ENCODE data around the gene PDPN.

Gene PDPN

DNA sequence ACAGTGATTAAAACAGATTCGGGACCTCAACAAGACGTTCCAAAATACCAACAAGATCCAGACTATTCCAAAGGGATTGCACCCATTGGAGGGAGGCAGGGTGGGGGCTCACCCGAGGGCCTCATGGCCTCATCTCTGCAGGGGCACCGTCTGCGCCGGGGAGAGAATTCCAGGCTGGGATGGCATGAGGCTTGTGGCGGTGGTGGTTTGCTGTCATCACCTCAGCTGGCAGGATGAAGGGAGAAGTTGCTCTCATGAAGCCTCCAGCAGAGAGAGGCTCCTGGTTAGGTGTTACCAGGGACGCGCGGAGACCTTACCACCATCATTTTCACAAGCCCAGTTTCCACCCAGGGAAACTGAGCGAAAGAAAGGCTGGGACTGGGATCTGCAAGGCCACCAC, 6.7 kb upstream of the PDPN start:
- in situ Hi-C loops (cut with MboI; ENCODE audit: low sequenced_read_pairs): no loop called here

DNA sequence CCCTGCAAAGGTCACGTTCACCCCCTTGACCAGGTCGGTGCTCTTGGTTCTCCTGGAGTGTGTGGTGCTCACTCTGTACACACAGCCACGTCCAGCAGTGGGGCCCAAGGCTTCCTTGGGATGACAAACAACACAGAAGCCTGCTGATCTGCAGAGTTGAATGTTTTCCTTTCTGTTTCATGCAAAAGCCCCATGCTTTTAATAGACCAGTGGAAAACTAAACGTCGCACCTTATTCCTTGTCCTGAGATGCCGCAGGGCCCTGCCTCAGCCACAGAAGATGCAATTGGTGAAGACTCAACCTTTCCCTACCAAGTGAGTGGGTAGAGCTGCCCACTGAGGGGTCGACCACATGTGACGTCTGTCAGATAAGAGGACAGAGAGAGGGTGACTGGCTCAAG, 5.8 kb upstream of the PDPN start:
- in situ Hi-C loops (cut with MboI; ENCODE audit: low sequenced_read_pairs): no loop called here

DNA sequence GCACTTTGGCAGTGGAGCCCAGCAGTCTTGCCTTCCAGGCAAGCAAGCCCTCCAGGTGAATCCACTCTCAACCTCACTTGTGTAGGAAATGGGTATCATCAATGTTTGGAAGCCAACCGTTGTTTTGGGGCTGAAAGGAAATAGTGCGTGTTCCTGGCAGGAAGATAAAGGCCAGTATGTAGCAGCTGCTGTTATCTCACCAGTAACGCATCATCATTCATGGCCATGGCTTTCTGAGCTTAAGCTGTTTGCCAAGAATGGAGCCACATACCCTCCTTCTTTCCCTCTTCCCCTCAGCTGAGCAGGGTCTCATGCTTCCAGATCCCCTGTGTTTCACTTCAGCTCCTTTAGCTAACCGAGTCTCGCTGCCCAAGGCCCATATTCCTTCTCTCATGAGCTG, 2.2 kb upstream of the PDPN start:
- in situ Hi-C loops (cut with MboI; ENCODE audit: low sequenced_read_pairs): no loop called here

DNA sequence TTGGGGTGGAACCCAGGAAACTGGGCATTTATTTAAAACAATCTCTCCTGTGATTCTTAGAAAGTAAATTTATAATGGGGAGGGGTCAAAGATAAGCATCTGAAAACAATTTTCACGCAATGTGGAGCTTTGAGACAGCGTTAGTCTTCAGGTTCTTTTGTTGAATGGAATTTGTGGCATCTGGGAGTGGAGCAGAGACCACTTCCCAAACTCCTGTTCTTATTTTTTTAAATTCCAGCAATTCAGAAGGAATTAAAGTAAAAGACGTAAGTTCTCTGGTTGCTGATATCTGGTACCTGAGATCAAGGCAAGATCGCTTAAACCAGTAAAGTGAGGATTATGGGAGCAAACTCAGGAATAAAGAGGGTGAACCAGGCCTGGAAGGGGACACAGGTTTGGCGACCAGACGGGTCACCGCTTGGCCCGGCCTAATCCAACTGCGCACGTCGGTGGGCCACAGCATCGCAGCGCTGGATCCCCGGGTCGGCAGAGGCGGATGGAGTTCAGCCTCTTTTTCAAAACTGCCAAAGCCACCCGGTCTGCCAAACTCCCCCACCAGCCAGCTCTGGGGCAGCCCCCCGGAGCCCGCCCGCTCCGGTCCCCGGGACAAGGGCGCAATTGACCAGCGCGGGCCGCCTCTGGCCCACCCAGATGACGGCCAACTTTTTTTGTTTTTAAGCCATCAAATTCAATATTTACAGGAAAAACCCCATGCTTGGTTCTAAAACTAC, 754 bp upstream of the PDPN start:
- in situ Hi-C loops (cut with MboI; ENCODE audit: low sequenced_read_pairs): no loop called here

DNA sequence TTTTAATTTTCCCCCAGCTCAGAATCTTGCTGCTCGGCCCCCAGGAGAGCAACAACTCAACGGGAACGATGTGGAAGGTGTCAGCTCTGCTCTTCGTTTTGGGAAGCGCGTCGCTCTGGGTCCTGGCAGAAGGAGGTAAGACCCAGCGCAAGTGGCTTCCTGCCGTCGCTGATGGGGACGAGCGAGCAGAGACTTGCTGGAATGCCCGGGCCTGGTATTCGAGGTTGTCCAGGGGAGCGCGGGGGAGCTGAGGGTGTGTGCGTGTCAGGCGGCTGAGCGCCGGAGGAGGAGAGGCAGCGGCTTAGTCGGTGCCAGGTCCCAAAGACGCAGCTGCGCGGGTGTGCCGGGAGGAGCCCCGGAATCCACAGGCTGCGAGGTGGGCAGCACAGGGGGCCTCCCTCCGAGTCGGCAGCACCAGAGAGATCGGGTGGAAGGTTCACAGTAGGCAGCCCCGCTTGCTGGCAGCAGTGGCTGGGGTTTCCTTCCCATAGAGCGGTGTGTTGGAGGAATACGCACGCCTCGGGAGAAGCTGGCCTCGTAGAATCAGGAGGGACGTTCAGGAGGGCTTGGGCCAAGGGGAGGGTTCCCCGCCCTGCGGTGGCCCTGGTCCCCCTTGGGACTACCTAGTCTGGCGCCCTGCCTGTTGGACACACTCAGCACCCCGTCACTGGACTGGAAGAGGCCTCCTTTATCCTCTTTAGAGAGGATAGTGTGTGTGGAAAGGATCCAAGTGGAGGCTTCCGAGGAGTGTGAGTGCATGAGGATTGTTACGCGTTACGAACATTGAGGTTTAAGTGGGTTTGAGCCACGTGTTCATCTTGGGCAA, 547 bp downstream of the PDPN start:
- in situ Hi-C loops (cut with MboI; ENCODE audit: low sequenced_read_pairs): no loop called here

DNA sequence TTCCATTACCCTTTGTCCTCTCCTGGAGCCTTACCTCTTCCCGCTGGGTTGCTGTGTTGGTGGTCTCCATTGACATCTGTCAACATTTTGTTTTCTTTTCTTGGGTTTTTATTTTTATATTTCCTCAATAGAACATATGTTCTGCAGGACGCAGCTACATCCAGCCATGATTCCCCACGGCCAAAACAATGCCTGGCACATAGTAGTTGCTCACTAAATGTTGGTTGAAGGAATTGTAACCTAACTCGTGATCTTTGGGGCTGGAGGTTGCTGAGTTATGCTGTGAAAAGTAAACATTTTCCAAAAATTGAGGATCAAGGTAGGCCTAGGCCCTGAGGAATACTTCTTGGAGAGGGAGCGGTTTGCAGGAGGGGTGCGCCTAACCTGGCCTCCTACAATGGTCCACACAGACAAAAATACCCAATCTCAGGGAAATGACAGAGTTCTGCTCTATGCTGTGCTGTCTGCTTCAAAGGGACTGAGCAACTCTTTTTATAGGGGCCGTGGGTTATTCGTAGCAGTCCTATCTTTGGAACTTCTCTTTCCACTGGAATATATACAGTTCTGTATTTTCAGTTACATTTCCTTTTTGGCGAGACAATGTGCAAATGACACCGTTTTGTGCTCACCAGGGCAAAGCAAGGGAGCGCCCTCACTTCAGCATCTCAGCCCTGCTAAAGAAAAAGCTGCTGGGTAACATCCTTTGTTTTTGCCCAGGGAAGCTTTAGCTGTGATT, 1.4 kb downstream of the PDPN start:
- in situ Hi-C loops (cut with MboI; ENCODE audit: low sequenced_read_pairs): no loop called here

DNA sequence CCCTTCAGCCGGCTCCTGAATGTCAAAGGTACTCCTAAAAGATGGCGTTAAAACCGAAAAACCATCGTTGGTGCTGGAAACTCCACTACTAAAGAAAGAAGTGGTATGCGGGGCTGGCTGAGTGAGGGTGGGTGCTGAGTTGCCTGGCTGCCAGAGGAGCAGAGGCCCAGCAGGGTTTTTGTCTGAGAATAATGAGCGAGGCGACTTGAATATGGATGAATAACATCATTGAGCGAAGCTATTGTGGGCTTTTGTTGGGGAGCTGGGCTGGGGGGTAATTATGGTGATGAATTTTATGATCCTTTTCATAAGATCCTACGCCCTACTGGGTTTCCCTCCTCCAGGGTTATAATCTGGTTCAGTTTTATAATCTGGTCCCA, 2.0 kb downstream of the PDPN start:
- in situ Hi-C loops (cut with MboI; ENCODE audit: low sequenced_read_pairs): no loop called here

DNA sequence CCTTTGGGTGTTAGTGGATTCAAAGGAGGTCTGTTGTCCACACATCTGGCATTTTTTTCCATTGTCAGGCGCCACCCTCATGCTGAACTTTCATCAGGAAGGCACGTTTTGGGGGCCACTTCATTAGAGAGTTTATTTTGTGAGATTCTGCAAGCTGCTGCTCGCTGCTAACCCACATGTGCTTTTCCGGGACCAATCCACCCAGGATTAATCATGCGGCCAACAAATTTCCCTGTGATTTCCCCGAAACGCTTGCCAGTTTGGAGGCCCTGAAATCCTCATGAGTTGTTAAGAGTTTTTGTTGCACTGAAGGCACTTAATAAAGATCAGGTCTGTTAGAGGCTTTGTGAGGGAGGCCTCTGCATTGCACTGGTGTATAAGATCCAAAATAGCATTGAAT, 2.4 kb downstream of the PDPN start:
- in situ Hi-C loops (cut with MboI; ENCODE audit: low sequenced_read_pairs): no loop called here

DNA sequence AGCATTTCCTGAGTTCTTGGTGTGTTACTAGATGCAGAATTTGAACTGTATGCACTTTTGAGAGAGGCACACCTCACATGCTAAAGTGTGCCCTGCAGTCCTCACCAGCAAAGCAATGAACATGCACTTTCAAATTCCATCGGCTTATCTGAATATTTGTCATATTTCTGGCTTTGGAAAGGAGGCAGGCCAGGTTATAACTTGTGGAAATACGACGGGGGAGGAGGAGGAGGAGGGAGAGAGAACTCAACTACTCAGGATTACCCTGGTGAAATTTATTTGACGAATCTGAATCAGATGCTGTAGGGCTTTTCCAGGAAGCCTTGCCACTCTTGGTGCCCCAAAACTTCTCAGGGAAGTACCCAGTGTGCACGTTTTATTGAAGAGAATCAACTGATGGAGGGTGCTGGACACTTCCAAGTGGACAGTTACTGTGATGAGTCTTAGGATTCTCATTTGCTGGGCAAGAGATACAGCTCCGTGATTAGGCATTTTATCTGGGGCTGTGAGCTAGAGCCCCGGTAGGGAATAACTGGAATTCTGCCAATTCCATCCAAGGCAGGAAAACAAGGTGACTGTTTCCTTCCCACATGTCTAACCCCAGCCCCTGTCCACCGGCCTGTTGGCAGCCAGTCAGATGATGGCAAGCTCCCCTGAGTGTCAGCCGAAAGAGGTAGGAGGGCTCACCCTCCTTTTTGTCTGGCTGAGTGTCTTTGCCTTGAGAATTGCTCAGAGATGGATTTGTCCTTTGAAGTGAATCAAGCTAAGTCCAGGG, 3.8 kb downstream of the PDPN start:
- in situ Hi-C loops (cut with MboI; ENCODE audit: low sequenced_read_pairs): no loop called here

DNA sequence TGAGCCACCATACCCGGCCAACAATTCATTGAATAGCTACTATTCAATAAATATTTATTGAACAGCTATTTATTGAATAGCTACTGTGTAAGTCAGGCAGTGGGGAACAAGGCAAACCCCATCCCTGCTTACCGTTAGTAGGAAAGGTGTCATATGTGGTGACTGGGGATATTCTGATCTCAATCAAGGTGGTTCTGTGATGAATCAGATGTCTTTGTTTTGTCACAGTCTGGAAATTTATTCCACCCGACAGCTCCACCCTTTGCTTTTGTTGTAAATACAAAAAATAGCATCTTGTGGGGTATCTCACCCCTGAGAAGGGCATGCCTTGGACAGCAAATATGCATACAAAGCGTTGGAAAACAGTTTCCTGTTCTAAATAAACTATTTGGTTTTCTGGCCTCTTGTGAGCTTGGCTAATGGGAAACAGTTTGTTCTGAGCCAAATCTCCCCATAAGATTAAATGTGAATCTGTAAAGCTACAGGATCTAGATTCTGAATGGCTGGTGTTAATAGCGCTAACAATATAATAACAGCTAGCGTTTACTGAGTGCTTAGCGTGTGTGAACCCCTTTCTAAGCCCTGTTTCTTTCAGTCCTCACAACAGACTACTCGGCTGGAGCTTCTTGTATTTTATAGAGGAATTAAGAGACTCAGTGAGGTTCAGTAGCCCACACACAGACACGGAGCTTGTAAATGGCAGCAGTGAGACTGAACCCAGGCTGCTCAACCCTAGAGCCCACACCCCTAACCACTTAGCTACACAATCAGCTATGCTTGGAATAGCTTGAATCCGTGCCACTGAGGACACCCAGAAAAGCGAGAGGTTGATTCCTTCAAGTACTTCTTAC, 5.5 kb downstream of the PDPN start:
- in situ Hi-C loops (cut with MboI; ENCODE audit: low sequenced_read_pairs): no loop called here

DNA sequence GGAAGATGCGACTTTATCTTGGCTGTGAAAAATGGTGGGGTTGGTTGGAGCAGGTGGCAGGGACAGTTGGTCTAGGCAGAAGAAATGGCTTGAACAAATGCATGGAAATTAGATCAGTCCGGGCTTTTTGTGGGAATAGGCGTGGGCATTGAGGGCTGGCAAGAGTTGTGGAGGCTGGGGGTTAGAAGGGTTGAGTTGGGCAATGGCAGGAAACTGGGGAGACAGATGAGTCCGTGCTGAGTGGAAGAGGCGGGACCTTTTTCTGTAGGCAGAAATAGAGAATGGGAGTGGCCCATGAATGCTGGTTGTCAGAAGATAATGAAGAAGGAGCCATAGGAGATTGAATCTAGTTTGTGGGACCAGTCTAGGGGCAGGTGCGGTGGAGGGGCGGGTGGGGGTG, 6.9 kb downstream of the PDPN start:
- in situ Hi-C loops (cut with MboI; ENCODE audit: low sequenced_read_pairs): no loop called here

DNA sequence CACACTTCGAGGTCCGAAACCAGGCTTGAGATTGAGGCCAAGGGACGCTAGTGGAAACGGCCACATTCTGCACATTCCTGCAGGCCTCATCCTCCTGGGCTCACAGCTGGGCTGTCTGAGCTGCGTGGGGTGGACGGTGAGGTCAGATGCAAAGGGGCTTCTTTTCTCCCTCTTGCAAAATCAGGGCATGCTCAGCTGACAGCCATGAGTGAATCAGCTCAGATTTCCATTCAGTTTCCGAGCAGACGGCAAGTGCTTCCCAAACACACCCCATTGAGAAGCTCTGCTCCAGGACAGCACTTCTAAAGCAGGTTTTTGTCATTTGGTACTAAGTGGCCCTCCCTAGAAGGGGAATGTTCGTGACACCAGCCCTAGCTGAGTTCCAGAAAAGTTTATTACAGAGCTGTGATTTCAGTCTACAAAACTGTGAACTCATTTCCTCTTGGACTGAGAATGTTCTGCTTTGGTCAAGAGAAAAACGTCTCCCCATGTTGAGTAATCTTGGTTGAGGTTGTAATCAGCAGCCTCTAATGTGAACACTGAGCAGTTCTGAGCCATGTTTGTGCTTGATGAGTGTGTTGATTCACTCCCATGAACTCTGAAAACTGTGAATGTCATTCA, 10.0 kb downstream of the PDPN start:
- in situ Hi-C loops (cut with MboI; ENCODE audit: low sequenced_read_pairs): no loop called here

DNA sequence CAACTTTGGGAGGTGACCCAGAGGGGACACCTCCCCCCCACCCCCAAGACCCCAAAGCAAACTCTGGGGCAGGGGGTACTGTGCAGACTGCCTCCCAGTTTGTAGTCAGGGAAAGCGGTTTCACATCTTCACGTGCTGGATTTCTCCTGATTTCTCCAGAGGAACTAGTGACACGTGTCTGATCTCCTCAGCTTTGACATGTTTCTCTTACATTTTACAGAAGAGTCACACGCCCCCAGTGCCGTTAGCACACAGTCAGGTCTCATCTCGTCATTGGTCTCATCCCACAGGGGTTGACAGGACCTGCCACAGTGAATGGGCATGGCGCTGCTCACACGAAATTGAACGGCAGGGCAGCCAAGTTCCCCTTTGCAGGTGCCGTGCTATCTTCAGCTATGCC, 11.8 kb downstream of the PDPN start:
- in situ Hi-C loops (cut with MboI; ENCODE audit: low sequenced_read_pairs): no loop called here

DNA sequence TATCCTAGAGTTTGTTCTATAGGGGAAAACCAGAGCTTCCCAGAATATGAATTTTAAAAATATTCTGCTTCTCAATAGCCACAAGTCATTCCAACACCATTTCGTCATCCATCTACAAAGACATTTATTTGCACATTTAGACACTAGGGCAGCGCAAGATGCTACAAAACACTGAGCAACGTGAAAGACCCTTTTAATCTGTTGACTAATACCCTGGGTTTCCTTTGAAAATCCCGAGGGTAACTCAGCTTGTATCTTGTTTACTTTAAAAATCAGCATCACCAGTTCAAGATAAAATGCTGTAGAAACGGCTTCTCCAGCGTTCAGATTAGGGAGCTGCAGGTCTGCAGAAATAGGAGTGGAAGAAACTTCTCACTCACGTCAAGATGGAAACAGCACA, 13.5 kb downstream of the PDPN start:
- in situ Hi-C loops (cut with MboI; ENCODE audit: low sequenced_read_pairs): no loop called here

DNA sequence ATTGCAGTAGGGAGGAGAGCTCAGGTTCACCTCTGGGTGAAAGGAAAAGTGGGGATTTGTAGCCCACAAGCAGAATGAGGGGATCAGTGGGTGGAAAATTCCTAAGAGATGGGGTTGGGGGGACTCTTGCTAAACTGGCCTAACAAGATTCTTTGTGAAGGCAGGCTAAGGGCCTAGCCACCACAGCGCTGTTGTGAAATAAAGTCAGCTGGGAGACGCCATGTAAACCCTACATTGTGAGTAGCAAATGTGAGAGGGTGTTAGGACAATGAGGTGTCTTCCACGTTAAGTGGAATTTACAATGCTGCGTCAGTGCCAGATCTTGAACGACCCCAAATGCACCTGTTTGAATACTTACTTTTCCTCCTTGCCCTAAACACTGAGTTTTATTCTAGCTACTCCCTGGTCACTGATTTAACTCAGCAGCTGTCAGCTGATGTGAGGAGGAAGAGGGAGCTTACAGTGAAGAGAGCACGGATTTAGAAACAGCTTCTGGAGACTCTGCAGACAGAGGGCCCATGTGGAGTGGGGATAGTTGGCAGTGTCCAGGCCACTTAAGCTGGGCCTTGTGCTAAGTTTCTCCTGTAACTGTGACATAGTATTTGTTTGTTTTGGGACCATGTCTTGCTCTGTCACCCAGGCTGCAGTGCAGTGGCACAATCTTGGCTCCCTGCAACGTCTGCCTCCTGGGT, 17.3 kb downstream of the PDPN start:
- in situ Hi-C loops (cut with MboI; ENCODE audit: low sequenced_read_pairs): no loop called here

DNA sequence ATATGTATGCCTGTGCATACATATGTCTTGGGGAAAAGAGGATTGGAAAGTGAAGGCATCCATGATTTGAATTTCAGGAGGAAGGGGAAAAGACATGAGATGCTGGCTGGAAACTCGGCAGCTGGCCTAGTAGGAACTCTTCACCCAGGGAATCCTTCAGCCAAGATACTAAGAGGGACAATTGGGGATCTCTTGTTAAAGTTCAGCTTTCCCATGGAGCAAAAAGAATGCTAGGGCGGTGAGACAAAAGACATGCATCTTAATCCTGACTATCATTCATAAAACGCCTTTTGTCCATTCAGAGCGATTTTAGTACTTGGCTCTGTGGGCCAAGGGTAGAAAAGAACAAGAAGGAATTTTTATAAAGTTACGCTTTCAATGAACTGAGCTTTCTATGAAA, 20.5 kb downstream of the PDPN start:
- in situ Hi-C loops (cut with MboI; ENCODE audit: low sequenced_read_pairs): no loop called here

DNA sequence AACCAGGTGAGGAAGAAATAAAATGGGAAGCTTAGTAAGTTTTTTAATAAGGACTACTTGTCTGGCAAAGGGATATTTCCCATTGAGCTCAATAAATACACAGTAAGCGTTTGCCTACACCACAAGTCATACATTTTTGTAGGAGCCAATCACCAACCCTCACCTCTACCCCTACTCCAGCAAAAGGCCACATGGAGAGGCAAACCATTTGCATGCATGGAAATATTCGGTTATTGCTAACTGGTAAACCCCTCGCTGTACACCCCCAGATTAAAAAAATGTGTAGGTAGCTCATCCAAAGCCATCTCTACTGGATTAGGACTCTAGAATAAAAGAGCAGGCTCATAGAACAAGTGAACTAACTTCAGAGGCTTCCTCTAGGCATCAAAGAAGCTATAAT, 21.1 kb downstream of the PDPN start:
- in situ Hi-C loops (cut with MboI; ENCODE audit: low sequenced_read_pairs): no loop called here

DNA sequence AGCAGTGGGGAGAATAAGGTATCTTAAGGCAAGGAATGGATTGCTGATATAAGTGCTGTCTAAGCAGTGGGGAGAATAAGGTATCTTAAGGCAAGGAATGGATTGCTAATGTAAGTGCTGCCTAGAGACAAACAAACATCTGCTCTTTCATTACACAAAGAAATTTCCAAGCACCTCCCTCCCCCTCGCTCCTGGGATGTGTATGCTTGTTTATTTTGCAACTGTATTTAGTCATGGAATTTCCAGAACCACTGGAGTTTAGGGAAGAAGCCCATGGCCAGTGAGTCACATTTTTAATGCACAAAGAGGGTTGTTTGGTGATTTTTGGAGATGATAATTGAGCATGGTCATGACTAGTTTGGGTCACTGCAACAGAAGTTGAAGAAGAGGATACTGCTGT, 21.5 kb downstream of the PDPN start:
- in situ Hi-C loops (cut with MboI; ENCODE audit: low sequenced_read_pairs): no loop called here

DNA sequence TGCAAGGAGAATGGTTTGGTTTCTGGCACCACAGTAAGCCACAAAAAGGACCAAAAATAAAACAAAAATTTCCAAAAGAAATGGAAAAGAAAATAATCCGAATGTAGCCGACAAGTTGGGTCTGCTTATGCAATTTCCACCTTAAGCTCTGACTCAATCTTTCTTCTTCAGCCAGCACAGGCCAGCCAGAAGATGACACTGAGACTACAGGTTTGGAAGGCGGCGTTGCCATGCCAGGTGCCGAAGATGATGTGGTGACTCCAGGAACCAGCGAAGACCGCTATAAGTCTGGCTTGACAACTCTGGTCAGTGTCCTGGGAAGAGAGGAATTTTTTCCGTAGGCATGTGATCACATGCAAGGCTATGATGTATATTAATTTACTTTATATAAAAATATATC, 23.4 kb downstream of the PDPN start:
- in situ Hi-C loops (cut with MboI; ENCODE audit: low sequenced_read_pairs): no loop called here

Data from HL-60/S4 treated with retinoic acid at 250 ng/mL for 4 days and 3 days (cell line).